Transverse colon (tissue), 4 donors: ENCODE data around the gene GPC2. TPM values are rescaled to one million over a fixed set of nuclear protein-coding genes. Genes with fewer than 3 reads are reported as not detected.
A peak's percentile ranks its signal among the peaks of the same experiment; 100 is the strongest.

Experiments
- DNase-seq: peaks from one replicate; pipeline ENCODE4 v3.0.0-alpha.2; 2019
- H3K27ac ChIP-seq, 4 donors: fragments of 200-600 bp; sonication (generic); 2 replicates each; pipeline ENCODE4 v1.5.1; 2016 to 2018; ENCODE audit warnings: inconsistent platforms in 4 of 4
- H3K27me3 ChIP-seq: fragments of 200-600 bp; sonication (generic); 2 replicates; pipeline ENCODE4 v1.5.1; 2017; ENCODE audit warnings: inconsistent platforms
- H3K36me3 ChIP-seq, 4 donors: fragments of 200-600 bp; sonication (generic); 2 replicates each; pipeline ENCODE4 v1.5.1; 2017 to 2019; ENCODE audit warnings: inconsistent platforms in 4 of 4
- H3K4me1 ChIP-seq, 4 donors: fragments of 200-600 bp; sonication (generic); 2 replicates each; pipeline ENCODE4 v1.5.1; 2017 to 2020; ENCODE audit warnings: inconsistent platforms in 4 of 4
- H3K4me3 ChIP-seq, 4 donors: fragments of 200-600 bp; sonication (generic); 1 replicate in 1 of 4; 2 replicates in 3 of 4; pipeline versions ENCODE4 v1.5.1 to v1.6.1; 2017 to 2019; ENCODE audit warnings: inconsistent platforms in 4 of 4
- H3K9me3 ChIP-seq, 2 donors: fragments of 200-600 bp; sonication (generic); 2 replicates each; pipeline ENCODE4 v1.5.1; 2017 to 2019; ENCODE audit warnings: inconsistent platforms in 2 of 2
- EP300 ChIP-seq: sonication (generic); formaldehyde crosslinking; IDR thresholded peaks from one replicate; pipeline ENCODE4 v1.6.1; 2017; ENCODE audit warnings: antibody characterized with exemption, low read depth
- POLR2A ChIP-seq: fragments of 450-650 bp; IDR thresholded peaks from one replicate; pipeline ENCODE4 v1.6.1; 2016; ENCODE audit warnings: antibody characterized with exemption, mild to moderate bottlenecking, moderate library complexity
- POLR2AphosphoS5 ChIP-seq, 3 donors: sonication (generic); formaldehyde crosslinking; IDR thresholded peaks; one replicate each; pipeline ENCODE4 v1.6.1; 2016; ENCODE audit warnings: antibody characterized with exemption in 3 of 3
- whole genome bisulfite sequencing, 2 donors: methylation state at CpG; one replicate each; pipeline ENCODE4 v1.1.5; 2018; ENCODE audit warnings: low coverage in 1 of 2; 5-methylcytosine and 5-hydroxymethylcytosine counted together
- in situ Hi-C, 4 donors: fragments of 200-750 bp; cut with MboI; loops; one replicate each; pipeline versions ENCODE4 v1.15.0 to v1.15.1; 2017; ENCODE audit warnings: low sequenced_read_pairs in 3 of 4, low pct_ligation_motif_present in 1 of 4, low pct_unique_long_range_greater_than_20kb in 1 of 4
- intact Hi-C: fragments of 100-400 bp; cut with DNase I; formaldehyde crosslinking; loops from one replicate; pipeline ENCODE4 v1.15.1; 2023; ENCODE audit warnings: low total_unique reads
- total RNA-seq, 4 donors: library from RNA; depleted of rRNA; stranded (reverse); fragments of >200 nt; gene quantifications; one replicate each; pipeline ENCODE4 v1.1.0, GENCODE V29; 2016
- TF ChIP-seq, protein P1 (sequence below), 5 experiments: fragments of 200-600 bp in 3 of 5; fragments of 450-650 bp in 2 of 5; sonication (generic) in 3 of 5; IDR thresholded peaks; 1 replicate in 2 of 5; 2 replicates in 3 of 5; pipeline ENCODE4 v1.5.1; 2016 to 2017; ENCODE audit warnings: antibody characterized with exemption in 5 of 5, inconsistent platforms in 3 of 5, mild to moderate bottlenecking in 2 of 5, moderate library complexity in 1 of 5

Gene GPC2
- total RNA-seq, 4 donors from 2014 or later: 3.5 to 17.2 (median 12.5) TPM; not detected in 1

GRCh38 chr7:100157334-100158228, 19.6 kb downstream of the GPC2 start:
- peaks cover 24 to 62% (median 51%) of the 10 kb centered on the region in 4 donors for H3K4me1 ChIP-seq
- intact Hi-C loops (loop anchor here (1.0 kb wide), 1 partner anchor 45 kb away; no protein-coding TSS in a partner anchor), in situ Hi-C loops (no loop called here)
- H3K4me3 ChIP-seq: peak overlapping the region; percentile 36 to 92 (median 74)
- peak; percentile 58 for DNase-seq
- TF ChIP-seq POLR2A: no peak
- TF ChIP-seq, protein P1, sequence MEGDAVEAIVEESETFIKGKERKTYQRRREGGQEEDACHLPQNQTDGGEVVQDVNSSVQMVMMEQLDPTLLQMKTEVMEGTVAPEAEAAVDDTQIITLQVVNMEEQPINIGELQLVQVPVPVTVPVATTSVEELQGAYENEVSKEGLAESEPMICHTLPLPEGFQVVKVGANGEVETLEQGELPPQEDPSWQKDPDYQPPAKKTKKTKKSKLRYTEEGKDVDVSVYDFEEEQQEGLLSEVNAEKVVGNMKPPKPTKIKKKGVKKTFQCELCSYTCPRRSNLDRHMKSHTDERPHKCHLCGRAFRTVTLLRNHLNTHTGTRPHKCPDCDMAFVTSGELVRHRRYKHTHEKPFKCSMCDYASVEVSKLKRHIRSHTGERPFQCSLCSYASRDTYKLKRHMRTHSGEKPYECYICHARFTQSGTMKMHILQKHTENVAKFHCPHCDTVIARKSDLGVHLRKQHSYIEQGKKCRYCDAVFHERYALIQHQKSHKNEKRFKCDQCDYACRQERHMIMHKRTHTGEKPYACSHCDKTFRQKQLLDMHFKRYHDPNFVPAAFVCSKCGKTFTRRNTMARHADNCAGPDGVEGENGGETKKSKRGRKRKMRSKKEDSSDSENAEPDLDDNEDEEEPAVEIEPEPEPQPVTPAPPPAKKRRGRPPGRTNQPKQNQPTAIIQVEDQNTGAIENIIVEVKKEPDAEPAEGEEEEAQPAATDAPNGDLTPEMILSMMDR (IDR thresholded peaks at IDR 0.05): peak in 2 of 5 experiments; percentile 4 to 9
- no peaks in the 10 kb centered on the region for H3K9me3 ChIP-seq
- peak overlapping the region; percentile 79 to 91 (median 90) for H3K27ac ChIP-seq
- H3K36me3 ChIP-seq: peaks cover 0 to 6% (median 0%) of the 10 kb centered on the region in 4 donors
- WGBS, 2 donors: 39 to 59% methylated on average over 5 to 17 of the region's 32 CpGs
- H3K27me3 ChIP-seq: no peaks in the 10 kb centered on the region

DNA sequence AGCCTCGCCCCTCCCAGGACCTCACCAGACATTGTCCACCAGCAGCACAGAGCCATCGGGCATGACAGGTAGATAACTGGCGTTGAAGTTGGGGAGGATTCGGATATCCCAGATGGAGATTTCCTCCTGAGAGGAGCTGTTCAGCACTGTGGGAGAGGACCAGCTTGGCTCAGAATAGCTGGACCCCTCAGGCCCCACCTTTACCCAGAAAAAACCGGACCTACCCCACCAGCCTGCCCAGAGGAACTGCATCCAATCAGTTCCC, 20.2 kb downstream of the GPC2 start:
- in situ Hi-C loops: no loop called here

GRCh38 chr7:100156331-100157068, 20.7 kb downstream of the GPC2 start:
- intact Hi-C loops (no loop called here), in situ Hi-C loops (no loop called here)
- Histone ChIP-seq H3K4me1 (peaks cover 24 to 71% (median 51%) of the 10 kb centered on the region in 4 donors), H3K27ac (peak overlapping the region; percentile 89 to 91 (median 90)), H3K27me3 (no peaks in the 10 kb centered on the region), H3K4me3 (no peak overlapping the region), H3K36me3 (peaks cover 0 to 6% (median 0%) of the 10 kb centered on the region in 4 donors), H3K9me3 (no peaks in the 10 kb centered on the region)
- DNase-seq: no peak
- WGBS, 2 donors: 80 to 92% methylated on average over 12 to 16 of the region's 16 CpGs
- no peak for TF ChIP-seq POLR2AphosphoS5 (IDR thresholded peaks at IDR 0.05)
- TF ChIP-seq, protein P1 (IDR thresholded peaks at IDR 0.05): no peak
- TF ChIP-seq EP300: no peak
- no peak for TF ChIP-seq POLR2A

More for the DNA sequence above, 20.2 kb downstream of the GPC2 start:
- 71% methylated on average over 4 of the region's 5 CpGs; no CpG with 5 or more reads in 1 of the 2 donors for WGBS, 2 donors
- no peak for DNase-seq
- peak overlapping the region; percentile 79 to 91 (median 90) for H3K27ac ChIP-seq
- H3K4me3 ChIP-seq: peak overlapping the region in 1 of 4 donors; percentile 92
- TF ChIP-seq POLR2AphosphoS5 (IDR thresholded peaks at IDR 0.05) (no peak), POLR2A (no peak), EP300 (no peak)
- TF ChIP-seq, protein P1 (IDR thresholded peaks at IDR 0.05): no peak
- H3K9me3 ChIP-seq: no peaks in the 10 kb centered on the region
- peaks cover 24 to 66% (median 51%) of the 10 kb centered on the region in 4 donors for H3K4me1 ChIP-seq
- H3K36me3 ChIP-seq: peaks cover 0 to 6% (median 0%) of the 10 kb centered on the region in 4 donors
- intact Hi-C loops: no loop called here
- no peaks in the 10 kb centered on the region for H3K27me3 ChIP-seq
